ENCODE data around the gene KIFBP.

The KIFBP gene

GRCh38 chr10:69051710-69052487 lies 63.3 kb downstream of the KIFBP start:
- no peak for DNase-seq

- no peak for DNase-seq
Measured at GRCh38 chr10:69052736-69053135, 64.1 kb downstream of the KIFBP start.

- no peak for DNase-seq
Measured at GRCh38 chr10:69055241-69055640, 66.6 kb downstream of the KIFBP start.

- no peak for DNase-seq
Measured at GRCh38 chr10:69056129-69056528, 67.5 kb downstream of the KIFBP start.

- DNase-seq = no peak
Measured at GRCh38 chr10:69056536-69057260, 68.1 kb downstream of the KIFBP start.

GRCh38 chr10:69057261-69057950 lies 68.8 kb downstream of the KIFBP start:
- DNase-seq = no peak

- DNase-seq = no peak
Measured at GRCh38 chr10:69057951-69058297, 69.3 kb downstream of the KIFBP start.

GRCh38 chr10:69060127-69060798 lies 71.7 kb downstream of the KIFBP start:
- no peak for DNase-seq

- DNase-seq = no peak
Measured at GRCh38 chr10:69061305-69062161, 72.9 kb downstream of the KIFBP start.

GRCh38 chr10:69062901-69063300 lies 74.3 kb downstream of the KIFBP start:
- no peak for DNase-seq

GRCh38 chr10:69064762-69065328 lies 76.2 kb downstream of the KIFBP start:
- DNase-seq = no peak

GRCh38 chr10:69065406-69066361 lies 77.1 kb downstream of the KIFBP start:
- DNase-seq = no peak
